Measurements from ENCODE around the gene GABBR1. TPM values are rescaled to one million over a fixed set of nuclear protein-coding genes. Genes with fewer than 3 reads are reported as not detected.

The GABBR1 gene
- total and polyA plus RNA-seq, 4 donors, result 1.1 to 4.7 (median 1.4) TPM

DNA sequence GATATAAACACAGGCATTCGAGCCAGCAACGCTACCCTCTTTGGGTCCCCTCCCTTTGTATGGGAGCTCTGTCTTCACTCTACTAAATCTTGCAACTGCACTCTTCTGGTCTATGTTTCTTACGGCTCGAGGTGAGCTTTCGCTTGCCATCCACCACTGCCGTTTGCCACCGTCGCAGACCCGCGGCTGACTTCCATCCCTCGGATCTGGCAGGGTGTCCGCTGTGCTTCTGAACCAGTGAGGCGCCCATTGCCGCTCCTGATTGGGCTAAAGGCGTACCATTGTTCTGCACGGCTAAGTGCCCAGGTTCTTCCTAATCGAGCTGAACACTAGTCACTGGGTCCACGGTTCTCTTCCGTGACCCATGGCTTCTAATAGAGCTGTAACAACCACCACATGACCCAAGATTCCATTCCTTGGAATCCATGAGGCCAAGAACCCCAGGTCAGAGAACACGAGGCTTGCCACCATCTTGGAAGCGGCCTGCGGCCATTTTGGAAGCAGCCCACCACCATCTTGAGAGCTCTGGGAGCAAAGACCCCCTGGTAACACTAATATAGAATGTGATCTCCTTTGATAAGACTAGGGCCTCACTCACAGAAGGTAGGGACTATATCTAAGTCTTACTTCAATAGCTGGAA, 74.4 kb downstream of the GABBR1 start (continued):
- TF ChIP-seq, protein P1, sequence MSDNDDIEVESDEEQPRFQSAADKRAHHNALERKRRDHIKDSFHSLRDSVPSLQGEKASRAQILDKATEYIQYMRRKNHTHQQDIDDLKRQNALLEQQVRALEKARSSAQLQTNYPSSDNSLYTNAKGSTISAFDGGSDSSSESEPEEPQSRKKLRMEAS (IDR thresholded peaks at IDR 0.05), result no peak
- no peak for TF ChIP-seq RXRA (IDR thresholded peaks at IDR 0.05)
- TF ChIP-seq, protein P2, sequence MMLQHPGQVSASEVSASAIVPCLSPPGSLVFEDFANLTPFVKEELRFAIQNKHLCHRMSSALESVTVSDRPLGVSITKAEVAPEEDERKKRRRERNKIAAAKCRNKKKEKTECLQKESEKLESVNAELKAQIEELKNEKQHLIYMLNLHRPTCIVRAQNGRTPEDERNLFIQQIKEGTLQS (IDR thresholded peaks at IDR 0.05), result no peak
- TF ChIP-seq NR2F2 (IDR thresholded peaks at IDR 0.05), result no peak
- TF ChIP-seq TAF1 (conservative IDR thresholded peaks at IDR 0.05), result no peak
- no peak for TF ChIP-seq HNF4A (conservative IDR thresholded peaks at IDR 0.05)
- no peak for TF ChIP-seq FOXA1 (IDR thresholded peaks at IDR 0.05)

DNA sequence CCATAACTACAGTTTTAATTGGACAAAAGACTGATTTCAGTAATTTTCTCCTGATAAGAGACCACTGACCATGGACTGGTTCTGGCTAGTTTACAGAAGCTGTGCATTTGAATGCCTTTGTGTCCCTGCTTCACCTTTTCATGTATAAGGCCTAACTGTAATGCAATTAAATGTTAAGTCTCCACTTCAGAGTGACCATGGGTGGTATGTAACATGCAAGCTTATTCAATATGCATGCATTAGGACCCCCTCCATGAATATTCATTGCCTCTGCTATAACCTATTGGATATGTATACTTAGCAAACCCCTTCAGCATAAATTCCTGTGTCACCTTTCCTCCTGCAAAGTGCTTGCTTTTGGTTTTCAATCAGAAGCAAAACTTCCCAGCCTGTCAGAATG, 75.7 kb downstream of the GABBR1 start:
- no peak for DNase-seq (ENCODE audit: low spot score)
- Histone ChIP-seq H3K9ac (ENCODE audit: low read depth in 1 of 2, low read length in 2 of 2) (no peak overlapping the region), H3K36me3 (ENCODE audit: control insufficient read depth in 4 of 4, insufficient read depth in 3 of 4, low read depth in 1 of 4, low read length in 3 of 4) (peaks cover 0 to 1% (median 0%) of the 10 kb centered on the region in 4 donors), H3K27ac (ENCODE audit: low read depth in 1 of 2, low read length in 2 of 2) (no peak overlapping the region), H3K27me3 (ENCODE audit: control insufficient read depth in 4 of 4, insufficient read depth in 4 of 4, low read length in 3 of 4) (peaks cover 0 to 7% (median 0%) of the 10 kb centered on the region in 4 donors), H3K4me3 (ENCODE audit: low read depth in 1 of 3, low read length in 3 of 3) (no peak overlapping the region), H3K4me1 (ENCODE audit: control insufficient read depth in 4 of 4, insufficient read depth in 4 of 4, low read length in 3 of 4) (peaks cover 0 to 22% (median 8%) of the 10 kb centered on the region in 4 donors), H3K9me3 (ENCODE audit: control insufficient read depth in 4 of 4, low read length in 3 of 4) (peaks cover 0 to 7% (median 0%) of the 10 kb centered on the region in 4 donors)
- TF ChIP-seq EGR1 (IDR thresholded peaks at IDR 0.05; ENCODE audit: low read depth in 2 of 2), result no peak
- no peak for TF ChIP-seq HNF4G (IDR thresholded peaks at IDR 0.05)

DNA sequence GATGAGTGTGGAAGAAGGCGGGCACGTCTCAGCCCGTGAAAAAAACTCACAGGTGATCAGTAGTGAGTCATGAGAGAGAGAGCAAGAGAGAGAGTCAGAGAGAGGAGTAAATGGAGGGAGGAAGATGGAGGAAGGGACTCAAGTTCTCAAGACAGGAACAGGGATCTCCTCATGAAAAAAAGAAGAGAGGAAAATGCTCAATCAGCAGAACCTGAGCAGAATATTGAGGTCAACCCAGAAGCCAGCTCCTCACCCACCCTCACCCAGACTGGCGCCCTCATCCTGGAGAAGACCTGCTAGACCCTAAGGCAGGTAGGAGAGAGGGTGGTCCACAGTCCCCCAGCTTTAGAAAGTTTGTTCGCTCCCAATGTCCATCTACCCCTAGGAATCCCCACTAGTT, 78.2 kb downstream of the GABBR1 start:
- Histone ChIP-seq H3K9me3 (ENCODE audit: control insufficient read depth in 4 of 4, low read length in 3 of 4) (peaks cover 0 to 7% (median 0%) of the 10 kb centered on the region in 4 donors), H3K36me3 (ENCODE audit: control insufficient read depth in 4 of 4, insufficient read depth in 3 of 4, low read depth in 1 of 4, low read length in 3 of 4) (peaks cover 0 to 1% (median 0%) of the 10 kb centered on the region in 4 donors), H3K4me3 (ENCODE audit: low read depth in 1 of 3, low read length in 3 of 3) (no peak overlapping the region), H3K27ac (ENCODE audit: low read depth in 1 of 2, low read length in 2 of 2) (no peak overlapping the region), H3K27me3 (ENCODE audit: control insufficient read depth in 4 of 4, insufficient read depth in 4 of 4, low read length in 3 of 4) (peaks cover 0 to 7% (median 0%) of the 10 kb centered on the region in 4 donors), H3K9ac (ENCODE audit: low read depth in 1 of 2, low read length in 2 of 2) (no peak overlapping the region), H3K4me1 (ENCODE audit: control insufficient read depth in 4 of 4, insufficient read depth in 4 of 4, low read length in 3 of 4) (peaks cover 0 to 16% (median 3%) of the 10 kb centered on the region in 4 donors)
- TF ChIP-seq YY1 (IDR thresholded peaks at IDR 0.05) (no peak), GABPA (IDR thresholded peaks at IDR 0.05 in 1 of 2, conservative IDR thresholded peaks at IDR 0.05 in 1 of 2) (no peak), FOXA1 (IDR thresholded peaks at IDR 0.05) (no peak), JUND (IDR thresholded peaks at IDR 0.05) (no peak), HNF4G (IDR thresholded peaks at IDR 0.05) (no peak), RXRA (IDR thresholded peaks at IDR 0.05) (no peak), RAD21 (IDR thresholded peaks at IDR 0.05) (no peak), SP1 (IDR thresholded peaks at IDR 0.05) (no peak)
- TF ChIP-seq, protein P2 (IDR thresholded peaks at IDR 0.05), result no peak
- TF ChIP-seq, protein P3, sequence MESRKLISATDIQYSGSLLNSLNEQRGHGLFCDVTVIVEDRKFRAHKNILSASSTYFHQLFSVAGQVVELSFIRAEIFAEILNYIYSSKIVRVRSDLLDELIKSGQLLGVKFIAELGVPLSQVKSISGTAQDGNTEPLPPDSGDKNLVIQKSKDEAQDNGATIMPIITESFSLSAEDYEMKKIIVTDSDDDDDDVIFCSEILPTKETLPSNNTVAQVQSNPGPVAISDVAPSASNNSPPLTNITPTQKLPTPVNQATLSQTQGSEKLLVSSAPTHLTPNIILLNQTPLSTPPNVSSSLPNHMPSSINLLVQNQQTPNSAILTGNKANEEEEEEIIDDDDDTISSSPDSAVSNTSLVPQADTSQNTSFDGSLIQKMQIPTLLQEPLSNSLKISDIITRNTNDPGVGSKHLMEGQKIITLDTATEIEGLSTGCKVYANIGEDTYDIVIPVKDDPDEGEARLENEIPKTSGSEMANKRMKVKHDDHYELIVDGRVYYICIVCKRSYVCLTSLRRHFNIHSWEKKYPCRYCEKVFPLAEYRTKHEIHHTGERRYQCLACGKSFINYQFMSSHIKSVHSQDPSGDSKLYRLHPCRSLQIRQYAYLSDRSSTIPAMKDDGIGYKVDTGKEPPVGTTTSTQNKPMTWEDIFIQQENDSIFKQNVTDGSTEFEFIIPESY (IDR thresholded peaks at IDR 0.05), result no peak
- TF ChIP-seq, protein P4, sequence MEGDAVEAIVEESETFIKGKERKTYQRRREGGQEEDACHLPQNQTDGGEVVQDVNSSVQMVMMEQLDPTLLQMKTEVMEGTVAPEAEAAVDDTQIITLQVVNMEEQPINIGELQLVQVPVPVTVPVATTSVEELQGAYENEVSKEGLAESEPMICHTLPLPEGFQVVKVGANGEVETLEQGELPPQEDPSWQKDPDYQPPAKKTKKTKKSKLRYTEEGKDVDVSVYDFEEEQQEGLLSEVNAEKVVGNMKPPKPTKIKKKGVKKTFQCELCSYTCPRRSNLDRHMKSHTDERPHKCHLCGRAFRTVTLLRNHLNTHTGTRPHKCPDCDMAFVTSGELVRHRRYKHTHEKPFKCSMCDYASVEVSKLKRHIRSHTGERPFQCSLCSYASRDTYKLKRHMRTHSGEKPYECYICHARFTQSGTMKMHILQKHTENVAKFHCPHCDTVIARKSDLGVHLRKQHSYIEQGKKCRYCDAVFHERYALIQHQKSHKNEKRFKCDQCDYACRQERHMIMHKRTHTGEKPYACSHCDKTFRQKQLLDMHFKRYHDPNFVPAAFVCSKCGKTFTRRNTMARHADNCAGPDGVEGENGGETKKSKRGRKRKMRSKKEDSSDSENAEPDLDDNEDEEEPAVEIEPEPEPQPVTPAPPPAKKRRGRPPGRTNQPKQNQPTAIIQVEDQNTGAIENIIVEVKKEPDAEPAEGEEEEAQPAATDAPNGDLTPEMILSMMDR (IDR thresholded peaks at IDR 0.05; ENCODE audit: low read depth, low read length, missing input control), result no peak
- DNase-seq (ENCODE audit: low spot score), result no peak
- 93% methylated on average over 5 of the region's 5 CpGs for WGBS
